IMR-90 (cell line): ENCODE data around the gene APOBEC3F. TPM values are rescaled to one million over a fixed set of nuclear protein-coding genes. Genes with fewer than 3 reads are reported as not detected.

Experiments used
- ATAC-seq: fragments of 200-7000 bp; cut with Tn5 transposase; 2 replicates; pipeline ENCODE4 v1.9.1; 2020; ENCODE audit warnings: low read depth, mild to moderate bottlenecking, moderate library complexity
- BruUV-seq: library from RNA; stranded (reverse); fragments of 400-500 nt; replicated peaks from 2 replicates; lab custom pipeline; 2021; lab: Mats Ljungman, UMichigan
- CTCF ChIA-PET: fragments of 300-600 bp; formaldehyde crosslinking; extraction: SDS; loops from one replicate; lab custom pipeline; 2021; ENCODE audit warnings: antibody characterized with exemption; lab: Yijun Ruan, JAX
- POLR2A ChIA-PET: fragments of 300-600 bp; sonication (Branson Sonifier 250); formaldehyde crosslinking; loops from one replicate; lab custom pipeline; 2022; ENCODE audit warnings: antibody characterized with exemption; ENCODE audit not compliant: unreplicated experiment; lab: Charles Lee
- DNase-seq: peaks from one replicate; pipeline ENCODE4 v3.0.0; 2013
- H2AFZ ChIP-seq: replicated peaks from 2 replicates; pipeline ENCODE3; 2013; ENCODE audit warnings: low read length, mild to moderate bottlenecking; ENCODE audit not compliant: poor library complexity
- H2AK5ac ChIP-seq: 2 replicates; pipeline ENCODE4 v1.6.1; 2013; ENCODE audit warnings: low read depth, low read length, inconsistent platforms
- H2AK9ac ChIP-seq: replicated peaks from 2 replicates; pipeline ENCODE3; 2013; ENCODE audit warnings: mild to moderate bottlenecking, low read depth, low read length, moderate library complexity; ENCODE audit not compliant: poor library complexity
- H2BK120ac ChIP-seq: 2 replicates; pipeline ENCODE4 v1.6.1; 2013; ENCODE audit warnings: low read depth, low read length, inconsistent platforms
- H2BK15ac ChIP-seq: 3 replicates; pipeline ENCODE4 v1.6.1; 2013; ENCODE audit warnings: low read depth, low read length, inconsistent platforms
- H2BK20ac ChIP-seq: 2 replicates; pipeline ENCODE4 v1.6.1; 2013; ENCODE audit warnings: low read depth, mild to moderate bottlenecking, inconsistent platforms, low read length, moderate library complexity
- H2BK5ac ChIP-seq: 2 replicates; pipeline ENCODE4 v1.6.1; 2013; ENCODE audit warnings: mild to moderate bottlenecking, low read depth, low read length, inconsistent platforms; ENCODE audit not compliant: poor library complexity, severe bottlenecking
- H3K14ac ChIP-seq: replicated peaks from 2 replicates; pipeline ENCODE4 v1.6.1; 2013; ENCODE audit warnings: low read depth, low read length, inconsistent platforms
- H3K18ac ChIP-seq: 2 replicates; pipeline ENCODE4 v1.6.1; 2013; ENCODE audit warnings: low read depth, low read length, control low read depth
- H3K23ac ChIP-seq: 2 replicates; pipeline ENCODE4 v1.6.1; 2013; ENCODE audit warnings: low read depth, low read length, inconsistent platforms
- H3K27ac ChIP-seq: 2 replicates; pipeline ENCODE4 v1.5.1; 2013; ENCODE audit warnings: mild to moderate bottlenecking, control low read depth, low read length; ENCODE audit not compliant: insufficient read depth
- H3K27me3 ChIP-seq: 2 replicates; pipeline ENCODE4 v1.6.1; 2013; ENCODE audit warnings: low read length; ENCODE audit not compliant: control insufficient read depth, insufficient read depth
- H3K36me3 ChIP-seq: 2 replicates; pipeline ENCODE4 v1.6.1; 2013; ENCODE audit warnings: low read length, mixed read lengths; ENCODE audit not compliant: control insufficient read depth, insufficient read depth
- H3K4ac ChIP-seq: 2 replicates; pipeline ENCODE4 v1.6.1; 2013; ENCODE audit warnings: low read depth, low read length, inconsistent platforms
- H3K4me1 ChIP-seq: 2 replicates; pipeline ENCODE4 v1.6.1; 2013; ENCODE audit warnings: low read length, mixed read lengths; ENCODE audit not compliant: control insufficient read depth, insufficient read depth
- H3K4me2 ChIP-seq: 2 replicates; pipeline ENCODE4 v1.6.1; 2013; ENCODE audit warnings: low read depth, mild to moderate bottlenecking, control low read depth, low read length, moderate library complexity
- H3K4me3 ChIP-seq: 2 replicates; pipeline ENCODE4 v1.5.1; 2013; ENCODE audit warnings: low read depth, mild to moderate bottlenecking, control low read depth, low read length, moderate library complexity; ENCODE audit not compliant: insufficient read depth
- H3K56ac ChIP-seq: 2 replicates; pipeline ENCODE4 v1.6.1; 2013; ENCODE audit warnings: low read length, inconsistent platforms; ENCODE audit not compliant: insufficient read depth; ENCODE audit errors: extremely low read depth
- H3K79me1 ChIP-seq, 2 experiments: 2 replicates each; pipeline ENCODE4 v1.6.1; 2013; ENCODE audit warnings: low read length in 2 of 2, inconsistent platforms in 1 of 2, low read depth in 1 of 2
- H3K9ac ChIP-seq: 2 replicates; pipeline ENCODE4 v1.6.1; 2013; ENCODE audit warnings: low read depth, low read length, control low read depth
- H3K9me1 ChIP-seq: 2 replicates; pipeline ENCODE4 v1.6.1; 2013; ENCODE audit warnings: low read length, inconsistent platforms; ENCODE audit not compliant: insufficient read depth
- H3K9me3 ChIP-seq: 2 replicates; pipeline ENCODE4 v1.6.1; 2013; ENCODE audit warnings: low read length; ENCODE audit not compliant: control insufficient read depth, insufficient read depth
- H4K20me1 ChIP-seq: 2 replicates; pipeline ENCODE4 v1.6.1; 2013; ENCODE audit warnings: low read length, inconsistent platforms; ENCODE audit not compliant: insufficient read depth
- H4K5ac ChIP-seq: 2 replicates; pipeline ENCODE4 v1.6.1; 2013; ENCODE audit warnings: mild to moderate bottlenecking, low read depth, low read length, control low read depth
- H4K8ac ChIP-seq, 2 experiments: 2 replicates each; pipeline ENCODE4 v1.6.1; 2013; ENCODE audit warnings: low read depth in 2 of 2, low read length in 2 of 2, control low read depth in 1 of 2, inconsistent platforms in 1 of 2
- H4K91ac ChIP-seq: 2 replicates; pipeline ENCODE4 v1.6.1; 2013; ENCODE audit warnings: low read depth, low read length, inconsistent platforms; ENCODE audit not compliant: insufficient read depth
- CEBPB ChIP-seq: IDR thresholded peaks from 2 replicates; pipeline ENCODE4 v1.6.1; 2012; ENCODE audit warnings: low read depth, low read length, improper control_type of control experiment
- CHD1 ChIP-seq: IDR thresholded peaks from 2 replicates; pipeline ENCODE4 v1.6.1; 2012; ENCODE audit warnings: low read depth, low read length, improper control_type of control experiment
- FOS ChIP-seq: fragments of 150-350 bp; IDR thresholded peaks from 2 replicates; pipeline ENCODE4 v1.6.1; 2016; ENCODE audit warnings: low read depth, low read length
- POLR2A ChIP-seq: IDR thresholded peaks from 2 replicates; pipeline ENCODE4 v1.6.1; 2012; ENCODE audit warnings: mild to moderate bottlenecking, low read depth, low read length
- RAD21 ChIP-seq: IDR thresholded peaks from 2 replicates; pipeline ENCODE4 v1.6.1; 2012; ENCODE audit warnings: low read length, improper control_type of control experiment
- USF2 ChIP-seq: fragments of 150-350 bp; IDR thresholded peaks from 2 replicates; pipeline ENCODE4 v1.6.1; 2017; ENCODE audit warnings: mild to moderate bottlenecking, antibody characterized with exemption, low read length, low read depth
- whole genome bisulfite sequencing, 2 experiments: methylation state at CpG; one replicate each; pipeline versions ENCODE4 v1.1.5 to v1.1.7; 2013; ENCODE audit warnings: missing lambda C conversion rate in 2 of 2; ENCODE audit not compliant: insufficient read length in 1 of 2; ENCODE audit errors: extremely low coverage in 2 of 2; 5-methylcytosine and 5-hydroxymethylcytosine counted together
- dilution Hi-C: fragments of 300-500 bp; cut with HindIII; formaldehyde crosslinking; loops from one replicate; pipeline ENCODE4 v1.14.3; 2018; ENCODE audit warnings: low sequenced_read_pairs; ENCODE audit not compliant: unreplicated experiment
- in situ Hi-C: fragments of 300-500 bp; cut with MboI; formaldehyde crosslinking; loops from 3 replicates; pipeline ENCODE4 v1.14.3; 2019; ENCODE audit warnings: low sequenced_read_pairs, inconsistent platforms, mixed read lengths
- intact Hi-C: fragments of 100-400 bp; cut with micrococcal nuclease; formaldehyde crosslinking; loops from 2 replicates; pipeline ENCODE4 v1.10.0; 2022
- polyA plus RNA-seq, 3 experiments: library from polyadenylated mRNA; depleted of rRNA; stranded (reverse); fragments of >200 nt; gene quantifications; 2 replicates each; pipeline ENCODE4 v1.2.3, GENCODE V29; 2012; ENCODE audit warnings: low replicate concordance in 1 of 3
- total RNA-seq: library from RNA; depleted of rRNA; stranded (reverse); fragments of >200 nt; gene quantifications from 2 replicates; pipeline ENCODE4 v1.2.3, GENCODE V29; 2012
- TF ChIP-seq, protein P1 (sequence below): conservative IDR thresholded peaks from 2 replicates; pipeline ENCODE4 v1.5.1; 2012; ENCODE audit warnings: mild to moderate bottlenecking, low read depth, low read length, improper control_type of control experiment

APOBEC3F gene
- total and polyA plus RNA-seq, 2 of the 4 experiments (the other 2 are of a cell fraction) = 3.4 to 8.3 TPM

DNA sequence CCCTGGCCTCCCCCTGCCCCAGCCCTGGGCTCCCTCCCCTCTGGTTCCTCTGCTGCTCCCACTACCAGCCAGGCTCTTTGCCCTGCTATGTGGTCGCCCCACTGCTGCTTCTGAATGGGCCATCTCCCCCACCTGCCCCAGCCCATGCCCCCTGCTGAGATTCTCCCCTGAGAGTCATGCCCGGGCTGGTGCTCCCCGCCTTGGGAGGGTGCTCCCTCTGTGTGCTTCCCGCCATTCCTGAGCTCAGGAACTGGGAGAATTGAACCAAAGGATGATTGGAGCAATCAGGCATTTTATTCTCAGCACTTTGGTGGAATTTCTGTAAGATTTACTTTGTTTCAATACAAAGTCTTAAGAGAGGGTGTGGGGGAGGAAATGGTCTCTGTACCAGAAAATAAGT, 12.9 kb upstream of the APOBEC3F start:
- no peak overlapping the region for H3K27ac ChIP-seq
- no peaks in the 10 kb centered on the region for H3K9me1 ChIP-seq
- H3K9ac ChIP-seq = no peak overlapping the region
- H3K14ac ChIP-seq = no peak overlapping the region
- no peak overlapping the region for H4K5ac ChIP-seq
- H3K23ac ChIP-seq = no peak overlapping the region
- DNase-seq (no peak), ATAC-seq (no peak)
- no peak overlapping the region for H3K4me3 ChIP-seq
- in situ Hi-C loops = no loop called here
- H2BK120ac ChIP-seq = no peak overlapping the region
- no peak overlapping the region for H2BK20ac ChIP-seq
- no peak overlapping the region for H2AFZ ChIP-seq
- TF ChIP-seq POLR2A (no peak), FOS (no peak), CEBPB (no peak), CHD1 (no peak), USF2 (no peak), RAD21 (no peak)
- TF ChIP-seq, protein P1, sequence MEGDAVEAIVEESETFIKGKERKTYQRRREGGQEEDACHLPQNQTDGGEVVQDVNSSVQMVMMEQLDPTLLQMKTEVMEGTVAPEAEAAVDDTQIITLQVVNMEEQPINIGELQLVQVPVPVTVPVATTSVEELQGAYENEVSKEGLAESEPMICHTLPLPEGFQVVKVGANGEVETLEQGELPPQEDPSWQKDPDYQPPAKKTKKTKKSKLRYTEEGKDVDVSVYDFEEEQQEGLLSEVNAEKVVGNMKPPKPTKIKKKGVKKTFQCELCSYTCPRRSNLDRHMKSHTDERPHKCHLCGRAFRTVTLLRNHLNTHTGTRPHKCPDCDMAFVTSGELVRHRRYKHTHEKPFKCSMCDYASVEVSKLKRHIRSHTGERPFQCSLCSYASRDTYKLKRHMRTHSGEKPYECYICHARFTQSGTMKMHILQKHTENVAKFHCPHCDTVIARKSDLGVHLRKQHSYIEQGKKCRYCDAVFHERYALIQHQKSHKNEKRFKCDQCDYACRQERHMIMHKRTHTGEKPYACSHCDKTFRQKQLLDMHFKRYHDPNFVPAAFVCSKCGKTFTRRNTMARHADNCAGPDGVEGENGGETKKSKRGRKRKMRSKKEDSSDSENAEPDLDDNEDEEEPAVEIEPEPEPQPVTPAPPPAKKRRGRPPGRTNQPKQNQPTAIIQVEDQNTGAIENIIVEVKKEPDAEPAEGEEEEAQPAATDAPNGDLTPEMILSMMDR = no peak
- no peak overlapping the region for H3K18ac ChIP-seq
- H2BK5ac ChIP-seq = no peak overlapping the region
- CTCF ChIA-PET = no interaction called here
- H2AK5ac ChIP-seq = no peak overlapping the region
- H2BK15ac ChIP-seq = no peak overlapping the region
- dilution Hi-C loops = no loop called here
- H3K4me2 ChIP-seq = no peak overlapping the region
- no CpG with 5 or more reads among the region's 4 CpGs for WGBS, 2 experiments
- H4K91ac ChIP-seq = no peak overlapping the region
- intact Hi-C loops = no loop called here
- H4K20me1 ChIP-seq = no peaks in the 10 kb centered on the region
- no peaks in the 10 kb centered on the region for H3K4me1 ChIP-seq
- no peak overlapping the region for H3K4ac ChIP-seq
- H2AK9ac ChIP-seq = no peak overlapping the region
- peaks cover 4% of the 10 kb centered on the region; the same call in 1 of the 2 replicates for H3K36me3 ChIP-seq
- no peaks in the 10 kb centered on the region for H3K9me3 ChIP-seq
- POLR2A ChIA-PET = no interaction called here
- no TSS peak for BruUV-seq
- no peaks in the 10 kb centered on the region for H3K79me1 ChIP-seq
- no peak overlapping the region for H4K8ac ChIP-seq
- H3K56ac ChIP-seq = no peak overlapping the region
- H3K27me3 ChIP-seq = no peaks in the 10 kb centered on the region
